Uterus (tissue), 2 donors: ENCODE measurements around the gene SCYGR8.

Source experiments
- CTCF ChIP-seq, 4 experiments: fragments of 200-600 bp in 2 of 4; fragments of 450-650 bp in 2 of 4; sonication (generic) in 2 of 4; IDR thresholded peaks; one replicate each; pipeline ENCODE4 v1.5.1; 2016 to 2019; ENCODE audit warnings: antibody characterized with exemption in 4 of 4, mild to moderate bottlenecking in 2 of 4, moderate library complexity in 1 of 4
- POLR2A ChIP-seq, 2 donors: fragments of 450-650 bp; IDR thresholded peaks; one replicate each; pipeline ENCODE4 v1.6.1; 2016; ENCODE audit warnings: antibody characterized with exemption in 2 of 2, mild to moderate bottlenecking in 1 of 2, moderate library complexity in 1 of 2

DNA sequence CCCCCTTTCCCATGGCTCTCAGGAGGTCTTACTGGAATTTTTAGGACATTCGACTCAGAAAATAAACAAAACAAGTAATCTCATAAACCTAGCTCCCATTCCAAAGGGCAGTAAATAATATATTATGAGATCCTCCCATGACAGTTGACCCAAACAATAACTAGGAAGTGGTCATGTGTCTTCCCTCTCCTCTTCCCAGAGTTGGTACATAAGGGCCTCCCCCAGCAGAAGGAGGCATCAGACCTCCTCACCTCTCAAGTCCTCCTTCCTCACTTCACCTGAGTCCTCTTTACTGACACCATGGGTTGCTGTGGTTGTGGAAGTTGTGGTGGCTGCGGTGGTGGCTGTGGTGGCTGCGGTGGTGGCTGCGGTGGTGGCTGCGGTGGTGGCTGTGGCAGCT is 17.7 kb upstream of the SCYGR8 start, which contains the start of gene SCYGR7:
- no peak for TF ChIP-seq CTCF (IDR thresholded peaks at IDR 0.05)
- no peak for TF ChIP-seq POLR2A (IDR thresholded peaks at IDR 0.05)
